Testis (tissue), 3 donors: ENCODE measurements around the gene PLA2G4C. TPM values are rescaled to one million over a fixed set of nuclear protein-coding genes. Genes with fewer than 3 reads are reported as not detected.

Experiments
- DNase-seq: peaks from one replicate; pipeline ENCODE4 v3.0.0-alpha.2; 2019
- H3K27ac ChIP-seq, 2 donors: fragments of 200-600 bp; sonication (generic); one replicate each; pipeline ENCODE4 v1.5.1; 2019
- H3K27me3 ChIP-seq: fragments of 200-600 bp; sonication (generic); one replicate; pipeline ENCODE4 v1.5.1; 2019
- H3K36me3 ChIP-seq: fragments of 200-600 bp; sonication (generic); one replicate; pipeline ENCODE4 v1.5.1; 2017; ENCODE audit warnings: low read depth; ENCODE audit errors: missing control alignments
- H3K4me1 ChIP-seq: fragments of 200-600 bp; sonication (generic); one replicate; pipeline ENCODE4 v1.5.1; 2019
- H3K4me3 ChIP-seq, 2 donors: fragments of 200-600 bp; sonication (generic); one replicate each; pipeline ENCODE4 v1.5.1; 2017 to 2019
- H3K9me3 ChIP-seq: fragments of 200-600 bp; sonication (generic); one replicate; pipeline ENCODE4 v1.5.1; 2017
- CTCF ChIP-seq, 3 experiments: fragments of 450-650 bp in 2 of 3; fragments of 200-600 bp in 1 of 3; sonication (generic) in 1 of 3; IDR thresholded peaks; one replicate each; pipeline ENCODE4 v1.5.1; 2016 to 2019; ENCODE audit warnings: antibody characterized with exemption in 3 of 3, mild to moderate bottlenecking in 2 of 3, moderate library complexity in 1 of 3
- POLR2A ChIP-seq: fragments of 450-650 bp; IDR thresholded peaks from one replicate; pipeline ENCODE4 v1.6.1; 2017; ENCODE audit warnings: antibody characterized with exemption, mild to moderate bottlenecking, moderate library complexity
- WGBS, 2 donors: methylation state at CpG; one replicate each; pipeline ENCODE4 v1.1.5; 2018; 5-methylcytosine and 5-hydroxymethylcytosine counted together
- intact Hi-C: fragments of 100-400 bp; cut with DNase I; formaldehyde crosslinking; loops from one replicate; pipeline ENCODE4 v1.15.1; 2023; ENCODE audit warnings: low total_unique reads
- polyA plus RNA-seq: library from polyadenylated mRNA; stranded (reverse); fragments of 350-450 nt; fragmentation: Illumina TruSeq; extraction: RNeasy Lipid Tissue Mini Kit (QIAGEN cat#74804); gene quantifications from one replicate; pipeline ENCODE4 v1.2.3, GENCODE V29; 2014; ENCODE audit warnings: low read depth, low replicate concordance; ENCODE audit not compliant: insufficient read depth
- total RNA-seq, 2 donors: library from RNA; depleted of rRNA; stranded (reverse); fragments of >200 nt; gene quantifications; one replicate each; pipeline ENCODE4 v1.2.3, GENCODE V29; 2016

The PLA2G4C gene
- total and polyA plus RNA-seq, 3 donors from 2014 or later: 9.6 to 34.5 (median 28.0) TPM

GRCh38 chr19:48103922-48104321 lies 6.7 kb downstream of the PLA2G4C start:
- TF ChIP-seq CTCF (IDR thresholded peaks at IDR 0.05): no peak
- TF ChIP-seq POLR2A: no peak
- H3K9me3 ChIP-seq: no peaks in the 10 kb centered on the region
- intact Hi-C loops: no loop called here
- peaks cover 5% of the 10 kb centered on the region for H3K4me1 ChIP-seq
- H3K27me3 ChIP-seq: no peaks in the 10 kb centered on the region
- H3K27ac ChIP-seq: no peak overlapping the region
- no peak overlapping the region for H3K4me3 ChIP-seq
- WGBS, 2 donors: 97 to 99% methylated on average over 5 of the region's 5 CpGs
- H3K36me3 ChIP-seq: no peaks in the 10 kb centered on the region
- no peak for DNase-seq

GRCh38 chr19:48102870-48103751 lies 7.5 kb downstream of the PLA2G4C start:
- H3K27ac ChIP-seq: no peak overlapping the region
- no peaks in the 10 kb centered on the region for H3K27me3 ChIP-seq
- peak; percentile 58 for DNase-seq
- H3K4me3 ChIP-seq: no peak overlapping the region
- 57 to 59% methylated on average over 11 to 13 of the region's 13 CpGs for WGBS, 2 donors
- TF ChIP-seq CTCF (IDR thresholded peaks at IDR 0.05) (peak in 2 of 3 experiments; percentile 49 to 66), POLR2A (no peak)
- no peaks in the 10 kb centered on the region for H3K36me3 ChIP-seq
- intact Hi-C loops: no loop called here
- peaks cover 5% of the 10 kb centered on the region for H3K4me1 ChIP-seq
- H3K9me3 ChIP-seq: no peaks in the 10 kb centered on the region

GRCh38 chr19:48095612-48096175 lies 14.9 kb downstream of the PLA2G4C start:
- WGBS, 2 donors: 76 to 86% methylated on average over 4 of the region's 4 CpGs
- Histone ChIP-seq H3K27ac (no peak overlapping the region), H3K4me3 (no peak overlapping the region), H3K9me3 (no peaks in the 10 kb centered on the region), H3K4me1 (no peaks in the 10 kb centered on the region), H3K36me3 (no peaks in the 10 kb centered on the region), H3K27me3 (no peaks in the 10 kb centered on the region)
- no peak for TF ChIP-seq POLR2A
- TF ChIP-seq CTCF (IDR thresholded peaks at IDR 0.05): no peak
- intact Hi-C loops: no loop called here
- DNase-seq: no peak

- no peaks in the 10 kb centered on the region for H3K27me3 ChIP-seq
- H3K27ac ChIP-seq: no peak overlapping the region
- H3K4me3 ChIP-seq: no peak overlapping the region
- H3K36me3 ChIP-seq: no peaks in the 10 kb centered on the region
- no peak for DNase-seq
- WGBS, 2 donors: 77 to 88% methylated on average over 2 of the region's 2 CpGs
- TF ChIP-seq CTCF (IDR thresholded peaks at IDR 0.05): no peak
- no peak for TF ChIP-seq POLR2A
- no peaks in the 10 kb centered on the region for H3K4me1 ChIP-seq
- intact Hi-C loops: no loop called here
- H3K9me3 ChIP-seq: no peaks in the 10 kb centered on the region
These were observed 15.8 kb downstream of the PLA2G4C start for GRCh38 chr19:48094855-48095203.
